Epidermal melanocyte (primary cell): Measurements from ENCODE around the gene LPXN.

ENCODE experiments used
- DNase-seq: peaks from one replicate; pipeline ENCODE4 v3.0.0; 2011; ENCODE audit warnings: low spot score; ENCODE audit not compliant: insufficient read length

LPXN gene

DNA sequence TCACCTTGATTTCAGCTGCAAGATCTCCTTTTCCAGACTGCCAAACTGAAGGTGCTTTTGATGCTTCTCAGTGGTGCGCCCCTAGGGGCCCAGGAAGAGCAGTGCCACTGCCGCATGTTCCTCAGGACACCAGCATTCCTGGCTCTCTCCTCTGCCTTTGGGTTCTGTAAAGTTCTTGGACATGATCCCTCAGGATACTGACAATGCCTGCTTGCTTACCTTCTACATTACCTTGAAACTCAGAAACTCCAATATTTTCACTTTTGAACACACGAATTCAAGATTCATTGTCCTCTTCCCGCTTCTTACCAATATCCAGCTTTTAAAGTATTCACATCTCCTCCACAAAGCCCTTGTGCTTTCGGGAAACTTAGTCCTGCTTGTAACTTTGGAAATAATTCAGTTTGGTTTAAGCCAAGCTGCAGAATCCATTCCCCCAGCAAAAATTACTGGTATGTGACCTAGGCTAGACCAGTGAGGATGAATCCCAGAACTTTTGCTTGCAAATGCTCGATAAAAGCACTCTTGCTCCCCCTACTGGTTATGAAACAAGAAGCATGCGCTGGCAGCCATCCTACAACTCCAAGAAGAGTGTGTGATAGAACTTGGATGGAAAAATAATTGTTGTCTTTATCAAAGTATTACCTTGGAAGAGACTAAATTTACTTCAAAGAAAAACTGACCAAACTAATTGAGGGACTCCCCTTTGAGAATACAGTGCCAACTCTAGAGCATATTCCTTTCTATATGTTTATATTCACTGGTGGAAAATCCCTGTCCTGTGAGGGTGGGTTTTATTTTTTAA lies 51.2 kb downstream of the LPXN start:
- DNase-seq: peak; percentile 76

- peak; percentile 42 for DNase-seq
These were observed 61.8 kb downstream of the LPXN start for GRCh38 chr11:58513747-58514367.

DNA sequence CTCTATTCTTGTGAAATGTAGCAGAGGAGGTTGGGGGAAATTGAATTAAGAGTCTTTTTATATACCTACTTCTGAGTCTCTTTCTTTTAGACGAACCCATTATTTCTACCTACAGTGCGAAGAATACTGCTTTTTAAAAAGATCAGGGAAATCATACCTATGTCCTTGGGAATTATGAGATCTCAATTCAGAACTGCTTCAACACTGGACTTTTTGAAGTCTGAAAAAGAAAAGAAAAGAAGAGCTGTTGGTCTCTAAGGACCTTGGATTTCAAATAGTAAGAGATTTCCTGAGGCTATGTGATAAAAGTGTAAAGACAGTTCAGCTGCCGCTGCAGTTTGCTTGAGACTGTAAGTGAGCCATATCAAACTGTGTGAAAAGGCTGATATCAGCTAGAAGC lies 64.0 kb downstream of the LPXN start:
- DNase-seq: no peak

DNA sequence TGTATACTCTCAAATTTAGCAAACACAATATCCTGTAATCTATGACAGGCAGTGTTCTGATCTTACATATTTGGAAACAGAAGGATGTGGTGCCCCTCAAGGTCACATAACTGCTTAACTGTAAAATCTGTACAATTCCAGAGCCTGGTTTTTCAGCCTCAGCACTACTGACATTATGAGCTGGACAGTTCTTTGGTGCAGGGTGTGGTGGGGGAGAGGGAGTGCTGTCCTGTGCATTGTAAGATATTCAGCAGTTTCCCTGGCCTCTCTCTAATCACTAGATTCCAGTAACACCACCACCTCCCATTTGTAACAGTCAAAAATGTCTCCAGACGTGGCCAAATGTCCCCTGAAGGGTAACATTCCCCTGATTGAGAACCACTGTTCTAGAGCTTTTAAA lies 65.9 kb downstream of the LPXN start:
- DNase-seq: no peak

- DNase-seq: no peak
These were observed 66.8 kb downstream of the LPXN start for GRCh38 chr11:58508814-58509213.

DNA sequence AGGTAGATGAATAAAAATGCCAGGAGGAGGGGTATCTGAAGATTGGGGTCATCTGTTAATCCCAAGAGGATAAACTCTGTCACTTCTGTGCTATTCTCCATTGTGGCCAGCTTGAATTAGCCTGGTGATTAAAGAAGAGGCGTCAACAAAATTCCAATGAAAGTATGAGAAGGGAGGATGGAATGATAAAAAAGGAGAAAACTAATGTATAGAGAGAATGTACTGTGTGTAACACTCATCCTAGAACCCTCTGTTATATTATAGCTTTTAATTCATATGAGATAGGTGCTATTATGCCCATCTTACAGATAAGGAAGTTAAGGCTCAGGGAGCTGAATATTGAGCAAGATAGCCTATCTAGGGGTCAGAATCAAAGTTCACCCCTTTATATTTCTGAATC lies 67.7 kb downstream of the LPXN start, which contains the start of gene OR5B21:
Gene OR5B21, minus strand, starts transcription at position 101 of the 400 bp plus-strand sequence. Its CDS starts 0 bp downstream, at position 101.
- DNase-seq: no peak

GRCh38 chr11:58507355-58507754 lies 68.3 kb downstream of the LPXN start:
- no peak for DNase-seq

DNA sequence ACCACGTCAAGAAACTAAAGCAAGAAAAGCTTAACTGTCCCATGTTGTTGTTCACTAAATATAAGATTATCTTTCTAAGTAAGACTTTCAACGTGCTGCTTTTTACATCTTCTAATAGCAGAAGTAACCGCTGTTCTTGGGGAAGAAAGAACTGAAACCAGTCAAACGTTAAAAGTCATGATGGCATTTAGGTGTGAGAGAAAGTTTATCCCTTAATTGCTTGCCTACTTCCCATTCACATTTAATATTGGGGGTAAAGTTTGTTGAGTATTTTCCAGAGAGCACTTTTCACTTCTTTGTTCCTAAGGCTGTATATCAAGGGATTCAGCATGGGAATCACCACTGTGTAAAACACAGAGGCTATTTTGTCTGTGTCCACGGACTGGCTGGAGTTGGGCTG lies 68.7 kb downstream of the LPXN start:
- DNase-seq: no peak

DNA sequence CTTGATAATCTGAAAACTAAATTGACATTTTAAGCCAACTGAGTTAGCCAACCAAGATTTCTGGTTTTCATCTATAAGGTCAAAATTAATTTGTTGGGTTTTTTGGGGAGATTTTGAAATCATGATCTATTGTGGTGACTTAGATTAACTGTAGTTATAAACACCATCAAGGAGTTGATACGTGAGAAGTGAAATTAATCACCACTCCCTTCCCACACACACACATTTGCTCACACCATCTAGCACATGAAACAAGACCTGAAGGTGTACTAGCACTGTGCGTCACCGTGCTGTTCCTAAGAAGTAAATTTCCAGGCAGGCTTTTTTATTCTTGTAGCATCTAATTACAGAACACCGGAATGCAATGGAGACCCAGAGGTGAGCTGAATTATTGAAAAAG lies 69.8 kb downstream of the LPXN start:
- no peak for DNase-seq

DNA sequence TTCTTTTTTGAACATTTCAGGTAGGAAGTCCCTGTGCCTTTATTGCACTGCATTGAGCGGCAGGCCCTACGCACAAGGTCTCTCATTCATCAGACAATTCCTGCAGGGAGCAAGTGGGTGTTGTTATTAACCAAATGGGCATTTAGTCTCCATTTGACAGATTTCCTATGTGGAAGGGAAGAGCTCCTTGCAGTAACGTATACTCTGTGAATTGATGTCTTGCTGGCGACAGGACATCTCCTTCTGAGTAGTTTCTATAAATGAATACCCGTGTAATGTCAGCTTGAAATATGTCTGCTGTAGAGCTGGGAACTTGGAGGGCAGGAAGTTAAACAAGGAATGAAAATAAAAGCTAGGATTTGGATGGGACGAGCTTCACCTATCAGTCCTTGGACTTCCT lies 71.4 kb downstream of the LPXN start:
- DNase-seq: no peak

DNA sequence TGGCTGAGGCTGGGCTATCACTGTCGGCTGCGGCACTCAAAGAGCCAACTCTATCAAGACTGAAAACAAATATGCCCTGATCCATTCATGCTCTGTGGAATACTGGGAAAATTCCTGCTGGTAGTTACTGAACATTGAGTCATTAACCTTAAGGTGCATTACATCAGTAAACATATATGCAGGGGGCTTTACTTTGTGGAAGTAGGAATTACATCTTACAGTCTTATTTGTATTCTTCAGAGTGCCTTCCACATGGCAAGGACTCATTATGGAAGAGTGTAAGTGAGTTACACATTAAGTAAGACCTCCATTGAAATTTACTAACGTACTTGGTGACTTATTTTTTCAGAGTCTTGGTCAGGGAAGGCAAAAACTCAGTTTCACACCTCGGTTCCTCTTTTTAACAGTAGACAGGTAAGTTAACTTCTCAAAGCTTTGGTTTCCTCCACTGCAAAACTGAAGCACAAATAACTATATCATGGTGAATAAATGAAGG lies 72.2 kb downstream of the LPXN start:
- no peak for DNase-seq

DNA sequence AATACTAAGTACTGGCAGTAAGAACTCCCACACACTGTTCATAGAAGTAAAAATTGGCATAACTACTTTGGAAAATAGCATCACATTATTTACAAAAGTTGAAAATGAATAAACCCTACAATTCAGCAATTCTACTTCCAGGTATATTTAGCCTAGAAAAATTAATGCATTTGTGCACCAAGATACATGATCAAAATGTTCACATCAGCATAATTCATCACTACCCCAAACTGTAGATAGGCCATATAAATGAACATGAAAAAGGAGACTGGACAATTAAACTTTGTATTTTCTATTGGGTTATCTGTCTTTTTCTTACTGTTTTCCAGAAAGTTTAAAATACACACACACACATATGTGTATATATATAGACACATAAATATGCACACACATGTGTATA lies 73.7 kb downstream of the LPXN start:
- DNase-seq: no peak

GRCh38 chr11:58498464-58498863 lies 77.2 kb downstream of the LPXN start:
- no peak for DNase-seq

- DNase-seq: no peak
These were observed 77.7 kb downstream of the LPXN start for GRCh38 chr11:58497951-58498350.

- no peak for DNase-seq
These were observed 79.8 kb downstream of the LPXN start for GRCh38 chr11:58495906-58496305.

DNA sequence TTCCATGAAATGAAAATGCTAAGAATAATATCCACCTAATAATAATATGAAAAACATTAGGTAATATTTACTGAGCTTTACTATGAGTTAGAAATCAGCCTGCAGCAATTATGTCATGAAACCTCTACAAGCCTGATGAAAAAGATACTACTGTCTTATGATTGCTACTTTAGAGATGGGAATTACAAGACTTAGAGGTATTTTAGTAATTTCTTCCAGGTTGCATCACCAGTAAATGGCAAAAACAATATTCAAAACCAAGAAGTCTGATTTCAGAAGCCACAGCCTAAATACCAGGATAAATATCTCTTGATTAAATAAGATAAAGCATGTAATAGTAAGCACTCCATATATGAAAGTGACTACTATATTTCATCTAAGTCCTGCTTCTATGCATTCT lies 81.6 kb downstream of the LPXN start:
- no peak for DNase-seq

DNA sequence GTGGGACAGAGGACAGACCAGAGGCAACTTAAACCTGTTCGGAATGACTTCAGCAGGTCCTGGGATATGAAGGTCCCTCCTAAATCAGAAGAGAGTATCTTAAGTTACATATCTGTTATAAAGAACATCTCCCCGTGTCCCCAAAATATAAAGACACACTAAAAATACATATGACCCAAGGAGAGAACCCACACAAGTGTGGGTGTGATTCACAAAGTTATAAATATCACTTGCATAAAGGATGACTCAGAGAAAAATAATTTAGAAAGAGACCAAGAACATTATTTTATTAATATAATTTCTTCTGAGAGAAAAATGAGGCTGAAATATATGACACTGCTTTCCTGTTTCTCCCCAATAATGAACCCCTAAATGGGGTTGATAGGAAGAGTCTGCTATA lies 82.0 kb downstream of the LPXN start:
- DNase-seq: no peak

DNA sequence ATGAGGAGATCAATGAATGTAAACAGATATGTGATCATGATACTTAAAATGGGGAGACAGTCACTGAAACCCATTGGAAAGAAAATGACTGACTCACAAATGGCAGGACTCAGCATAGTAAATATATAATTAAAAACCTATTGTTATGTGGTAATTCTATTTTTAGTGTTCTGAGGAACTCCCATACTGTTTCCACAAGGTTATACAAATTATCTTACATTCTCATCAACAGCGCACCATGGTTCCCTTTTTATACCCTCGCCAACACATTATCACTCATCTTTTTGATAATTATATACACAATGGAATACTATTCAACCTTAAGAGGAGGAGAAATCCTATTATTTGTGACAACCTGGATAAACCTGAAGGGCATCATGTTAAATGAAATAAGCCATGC lies 84.8 kb downstream of the LPXN start:
- no peak for DNase-seq

- DNase-seq: no peak
These were observed 88.5 kb downstream of the LPXN start for GRCh38 chr11:58487170-58487569.

DNA sequence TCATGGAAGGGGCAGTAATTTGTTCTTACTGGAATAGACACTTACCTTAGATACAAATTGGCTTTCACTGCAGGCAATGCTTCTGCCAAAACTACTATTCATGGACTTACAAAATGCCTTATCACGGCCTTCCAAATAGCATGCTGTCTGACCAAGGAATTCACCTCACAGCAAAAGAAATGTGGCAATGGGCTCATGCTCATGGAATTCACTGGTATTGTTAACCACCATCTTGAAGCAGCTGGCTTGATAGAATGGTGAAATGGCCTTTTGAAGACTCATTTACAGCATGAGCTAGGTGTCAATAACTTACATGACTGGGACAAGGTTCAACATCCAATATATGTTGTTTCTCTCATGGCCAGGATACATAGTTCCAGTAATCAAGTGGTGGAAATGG lies 89.7 kb downstream of the LPXN start:
- DNase-seq: no peak
